Measurements from ENCODE around the gene SIRT2. TPM values are rescaled to one million over a fixed set of nuclear protein-coding genes. Genes with fewer than 3 reads are reported as not detected.

Gene SIRT2
- total RNA-seq, 1 donor from 2014 or later: 10.9 TPM

GRCh38 chr19:38917921-38918491 lies 18.6 kb upstream of the SIRT2 start:
- no peak for TF ChIP-seq EZH2phosphoT487 (IDR thresholded peaks at IDR 0.05)
- peak; percentile 21 for TF ChIP-seq CTCF (IDR thresholded peaks at IDR 0.05)
- no peaks in the 10 kb centered on the region for H3K9me3 ChIP-seq (ENCODE audit: low read depth)
- H3K36me3 ChIP-seq: no peaks in the 10 kb centered on the region
- peak; percentile 26 for DNase-seq (ENCODE audit: low spot score)
- no peak overlapping the region for H3K4me3 Mint-ChIP-seq
- H2AFZ ChIP-seq (replicated peaks): no peak overlapping the region
- no peak overlapping the region for H3K27ac ChIP-seq
- H3K27ac Mint-ChIP-seq: no peak overlapping the region
- no peaks in the 10 kb centered on the region for H3F3A ChIP-seq (ENCODE audit: low read depth)
- no peak overlapping the region for H3K9ac ChIP-seq
- no peaks in the 10 kb centered on the region for H3K4me1 Mint-ChIP-seq
- no peak overlapping the region for H3K4me3 ChIP-seq
- H3K79me2 ChIP-seq (ENCODE audit: low read depth): no peaks in the 10 kb centered on the region
- peaks cover 4% of the 10 kb centered on the region for H3K27me3 Mint-ChIP-seq (ENCODE audit: insufficient read depth, low read depth)
- peaks cover 10% of the 10 kb centered on the region for H3K36me3 Mint-ChIP-seq
- no peak overlapping the region for H3K4me2 ChIP-seq
- no peaks in the 10 kb centered on the region for H3K27me3 ChIP-seq
- H4K20me1 ChIP-seq (ENCODE audit: low read depth): no peaks in the 10 kb centered on the region
- H3K4me1 ChIP-seq: no peaks in the 10 kb centered on the region
- H3K9me3 Mint-ChIP-seq: no peaks in the 10 kb centered on the region

- DNase-seq (ENCODE audit: low spot score): no peak
- no peaks in the 10 kb centered on the region for H3K36me3 ChIP-seq
- no peak overlapping the region for H3K4me2 ChIP-seq
- no peaks in the 10 kb centered on the region for H3K27me3 ChIP-seq
- H3K79me2 ChIP-seq (ENCODE audit: low read depth): no peaks in the 10 kb centered on the region
- H2AFZ ChIP-seq (replicated peaks): no peak overlapping the region
- H3K9ac ChIP-seq: no peak overlapping the region
- peaks cover 9% of the 10 kb centered on the region for H3K36me3 Mint-ChIP-seq
- H4K20me1 ChIP-seq (ENCODE audit: low read depth): no peaks in the 10 kb centered on the region
- no peak overlapping the region for H3K4me3 ChIP-seq
- H3F3A ChIP-seq (ENCODE audit: low read depth): no peaks in the 10 kb centered on the region
- H3K9me3 ChIP-seq (ENCODE audit: low read depth): no peaks in the 10 kb centered on the region
- H3K4me1 ChIP-seq: no peaks in the 10 kb centered on the region
- no peak overlapping the region for H3K27ac ChIP-seq
- TF ChIP-seq EZH2 (IDR thresholded peaks at IDR 0.05) (no peak), EZH2phosphoT487 (IDR thresholded peaks at IDR 0.05) (no peak), CTCF (IDR thresholded peaks at IDR 0.05) (no peak)
- no peak overlapping the region for H3K27ac Mint-ChIP-seq
- peaks cover 4% of the 10 kb centered on the region for H3K27me3 Mint-ChIP-seq (ENCODE audit: insufficient read depth, low read depth)
- H3K4me1 Mint-ChIP-seq: no peaks in the 10 kb centered on the region
- H3K9me3 Mint-ChIP-seq: no peaks in the 10 kb centered on the region
- no peak overlapping the region for H3K4me3 Mint-ChIP-seq
Observed at GRCh38 chr19:38917516-38917915, 18.1 kb upstream of the SIRT2 start.

GRCh38 chr19:38915329-38916321 lies 16.2 kb upstream of the SIRT2 start:
- no peaks in the 10 kb centered on the region for H4K20me1 ChIP-seq (ENCODE audit: low read depth)
- Mint-ChIP-seq H3K4me1 (no peaks in the 10 kb centered on the region), H3K27ac (peak overlapping the region; percentile 77), H3K36me3 (peaks cover 2% of the 10 kb centered on the region), H3K9me3 (no peaks in the 10 kb centered on the region), H3K4me3 (no peak overlapping the region), H3K27me3 (ENCODE audit: insufficient read depth, low read depth) (peaks cover 7% of the 10 kb centered on the region)
- no peaks in the 10 kb centered on the region for H3K4me1 ChIP-seq
- H3K9me3 ChIP-seq (ENCODE audit: low read depth): no peaks in the 10 kb centered on the region
- no peak for DNase-seq (ENCODE audit: low spot score)
- H3F3A ChIP-seq (ENCODE audit: low read depth): no peaks in the 10 kb centered on the region
- no peak overlapping the region for H3K4me3 ChIP-seq
- H3K36me3 ChIP-seq: no peaks in the 10 kb centered on the region
- H3K9ac ChIP-seq: no peak overlapping the region
- no peak for TF ChIP-seq EZH2 (IDR thresholded peaks at IDR 0.05)
- TF ChIP-seq EZH2phosphoT487 (IDR thresholded peaks at IDR 0.05): no peak
- no peak for TF ChIP-seq CTCF (IDR thresholded peaks at IDR 0.05)
- no peak overlapping the region for H3K4me2 ChIP-seq
- H3K27ac ChIP-seq: no peak overlapping the region
- no peaks in the 10 kb centered on the region for H3K27me3 ChIP-seq
- no peaks in the 10 kb centered on the region for H3K79me2 ChIP-seq (ENCODE audit: low read depth)
- no peak overlapping the region for H2AFZ ChIP-seq (replicated peaks)

Data from neural progenitor cell (in vitro differentiated cells).